ENCODE results near the gene TEDC1. TPM values are rescaled to one million over a fixed set of nuclear protein-coding genes. Genes with fewer than 3 reads are reported as not detected.
A peak's percentile ranks its signal among the peaks of the same experiment; 100 is the strongest.

The TEDC1 gene
- total RNA-seq, 1 experiment from 2014 or later = 28.5 TPM

DNA sequence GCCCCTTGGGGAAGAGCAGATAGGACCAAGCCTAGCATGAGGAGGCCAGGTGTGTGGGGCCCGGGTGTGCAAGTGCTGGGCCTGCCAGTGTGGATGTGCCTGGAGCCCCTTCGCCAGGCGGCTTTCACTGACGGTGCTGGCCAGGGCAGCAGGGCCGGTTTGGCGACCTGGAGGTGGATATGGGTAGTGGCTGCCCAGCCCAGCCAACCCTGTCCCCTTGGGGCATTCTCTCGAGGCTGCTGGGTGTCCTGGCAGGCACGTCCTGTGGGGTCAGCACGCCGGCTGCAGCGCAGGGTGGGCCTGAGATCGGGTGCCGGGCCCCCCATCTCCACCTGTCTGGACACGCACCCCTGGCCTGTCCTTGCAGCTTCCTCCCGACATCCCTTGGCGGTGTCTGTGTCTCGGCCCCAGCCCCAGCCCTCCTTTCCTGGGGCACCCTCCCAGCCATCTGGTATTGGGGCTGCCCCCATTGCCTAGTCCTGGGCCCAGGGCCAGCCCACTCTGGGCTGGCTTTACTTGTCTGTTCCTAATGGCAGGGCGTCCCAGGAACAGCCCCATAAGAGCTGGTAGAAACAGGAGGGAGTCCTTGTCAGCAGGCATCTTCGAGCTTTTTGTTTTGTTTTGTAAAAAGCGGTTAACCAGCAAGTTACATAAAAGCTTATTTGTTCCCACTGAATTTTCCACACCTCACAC, 23.7 kb upstream of the TEDC1 start:
- DNase-seq = no peak

DNA sequence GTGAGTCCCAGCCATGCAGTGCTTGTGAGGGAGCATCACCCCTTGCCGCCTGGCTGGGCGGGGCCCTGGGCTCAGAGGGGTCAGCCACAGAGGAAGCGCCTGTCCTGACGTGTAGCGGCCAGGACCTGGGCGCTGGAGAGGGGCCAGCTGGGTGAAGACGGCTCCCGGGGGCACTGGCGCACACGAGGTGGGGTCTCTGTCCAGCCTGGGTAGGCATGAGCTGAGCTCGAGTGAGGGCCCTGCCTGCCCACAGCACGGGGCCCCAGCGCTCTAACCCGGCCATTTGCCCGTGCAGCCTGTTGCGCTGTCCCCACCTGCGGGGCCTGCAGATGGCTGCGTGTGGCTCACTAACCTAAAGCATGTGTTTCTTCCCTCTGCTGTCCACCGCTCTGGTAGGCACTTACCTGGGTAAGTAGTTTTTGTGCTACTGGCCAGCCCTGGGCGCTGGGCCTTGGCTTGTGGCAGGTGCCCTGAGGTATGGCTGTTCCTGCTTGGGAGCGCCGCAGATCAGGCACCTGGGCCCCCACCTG, 23.0 kb upstream of the TEDC1 start:
- Histone ChIP-seq H3K4me3 (ENCODE audit: insufficient read depth, low read depth, low read length) (no peak overlapping the region), H3K36me3 (replicated peaks; ENCODE audit: control insufficient read depth, insufficient read depth, low read length) (peaks cover 6% of the 10 kb centered on the region)

More for the DNA sequence above, 23.7 kb upstream of the TEDC1 start:
- no peaks in the 10 kb centered on the region for H3K27me3 ChIP-seq (ENCODE audit: control insufficient read depth, insufficient read depth, low read length)
- peaks cover 6% of the 10 kb centered on the region for H3K36me3 ChIP-seq (replicated peaks; ENCODE audit: control insufficient read depth, insufficient read depth, low read length)
- no peak overlapping the region for H3K4me3 ChIP-seq (ENCODE audit: insufficient read depth, low read depth, low read length)

DNA sequence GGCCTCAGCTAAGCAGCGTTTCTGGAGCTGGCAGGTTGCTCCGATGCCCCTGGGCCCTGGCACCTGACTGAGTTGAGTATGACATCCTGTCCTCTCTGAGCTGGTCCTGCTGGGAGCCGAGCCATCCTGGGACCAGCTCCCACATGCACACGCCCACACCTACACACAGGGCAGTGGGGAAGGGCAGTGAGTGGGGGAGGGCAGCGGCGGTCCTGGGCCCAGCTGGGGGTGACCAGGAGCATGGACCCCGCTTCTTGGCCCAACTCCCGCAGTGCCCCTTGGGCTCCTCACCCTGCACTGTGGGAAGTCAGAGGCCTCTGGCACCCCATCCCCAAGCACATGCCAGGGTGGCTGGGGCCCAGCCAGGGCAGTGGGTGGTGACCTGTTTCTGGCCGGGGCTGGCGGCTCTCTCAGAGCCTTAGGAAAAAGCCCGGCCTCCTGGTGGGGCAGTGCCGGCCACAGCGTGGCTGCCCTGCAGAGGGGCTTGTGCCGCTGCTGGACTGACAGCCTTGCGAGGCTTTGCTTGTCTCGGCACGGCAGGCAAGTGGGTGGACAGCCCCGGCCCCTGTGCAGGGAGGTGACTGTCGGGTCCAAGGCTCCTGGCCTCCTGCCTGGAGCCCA, 22.3 kb upstream of the TEDC1 start:
- H3K36me3 ChIP-seq (replicated peaks; ENCODE audit: control insufficient read depth, insufficient read depth, low read length) = peaks cover 1% of the 10 kb centered on the region
- no peaks in the 10 kb centered on the region for H3K27me3 ChIP-seq (ENCODE audit: control insufficient read depth, insufficient read depth, low read length)
- no peak overlapping the region for H3K4me3 ChIP-seq (ENCODE audit: insufficient read depth, low read depth, low read length)
- no peak for DNase-seq

More for the DNA sequence above, 23.0 kb upstream of the TEDC1 start:
- no peak for DNase-seq
- no peaks in the 10 kb centered on the region for H3K27me3 ChIP-seq (ENCODE audit: control insufficient read depth, insufficient read depth, low read length)

DNA sequence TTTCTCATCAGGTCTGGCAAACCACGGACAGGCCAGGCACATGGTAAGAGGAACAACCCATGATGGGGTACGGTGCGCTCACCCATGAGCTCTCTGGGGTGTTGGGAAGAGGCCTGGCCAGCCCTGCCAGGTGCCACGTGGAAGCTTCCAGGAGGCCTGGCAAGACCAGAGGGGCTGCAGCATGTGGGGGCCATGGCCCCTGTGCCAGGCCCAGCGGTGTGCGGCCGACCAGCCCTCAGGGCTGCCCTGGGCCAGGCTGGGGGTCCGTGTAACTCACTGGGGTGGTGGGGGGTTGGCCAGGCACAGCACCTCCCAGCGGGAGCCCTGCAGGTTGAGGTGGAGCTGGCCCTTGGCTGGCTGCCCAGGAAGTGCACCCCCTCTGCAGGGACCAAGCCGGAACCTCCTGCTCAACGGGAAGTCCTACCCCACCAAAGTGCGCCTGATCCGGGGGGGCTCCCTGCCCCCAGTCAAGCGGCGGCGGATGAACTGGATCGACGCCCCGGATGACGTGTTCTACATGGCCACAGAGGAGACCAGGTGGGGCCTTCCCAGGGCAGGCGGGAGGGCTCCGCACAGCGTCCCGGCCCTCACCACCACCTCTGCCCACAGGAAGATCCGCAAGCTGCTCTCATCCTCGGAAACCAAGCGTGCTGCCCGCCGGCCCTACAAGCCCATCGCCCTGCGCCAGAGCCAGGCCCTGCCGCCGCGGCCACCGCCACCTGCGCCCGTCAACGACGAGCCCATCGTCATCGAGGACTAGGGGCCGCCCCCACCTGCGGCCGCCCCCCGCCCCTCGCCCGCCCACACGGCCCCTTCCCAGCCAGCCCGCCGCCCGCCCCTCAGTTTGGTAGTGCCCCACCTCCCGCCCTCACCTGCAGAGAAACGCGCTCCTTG, 21.3 kb upstream of the TEDC1 start:
- DNase-seq = no peak
- peaks cover under 1% of the 10 kb centered on the region; the same call in 1 of the 2 replicates for H3K27me3 ChIP-seq (ENCODE audit: control insufficient read depth, insufficient read depth, low read length)
- H3K4me3 ChIP-seq (ENCODE audit: insufficient read depth, low read depth, low read length) = no peak overlapping the region
- H3K36me3 ChIP-seq (replicated peaks; ENCODE audit: control insufficient read depth, insufficient read depth, low read length) = peaks cover 1% of the 10 kb centered on the region

DNA sequence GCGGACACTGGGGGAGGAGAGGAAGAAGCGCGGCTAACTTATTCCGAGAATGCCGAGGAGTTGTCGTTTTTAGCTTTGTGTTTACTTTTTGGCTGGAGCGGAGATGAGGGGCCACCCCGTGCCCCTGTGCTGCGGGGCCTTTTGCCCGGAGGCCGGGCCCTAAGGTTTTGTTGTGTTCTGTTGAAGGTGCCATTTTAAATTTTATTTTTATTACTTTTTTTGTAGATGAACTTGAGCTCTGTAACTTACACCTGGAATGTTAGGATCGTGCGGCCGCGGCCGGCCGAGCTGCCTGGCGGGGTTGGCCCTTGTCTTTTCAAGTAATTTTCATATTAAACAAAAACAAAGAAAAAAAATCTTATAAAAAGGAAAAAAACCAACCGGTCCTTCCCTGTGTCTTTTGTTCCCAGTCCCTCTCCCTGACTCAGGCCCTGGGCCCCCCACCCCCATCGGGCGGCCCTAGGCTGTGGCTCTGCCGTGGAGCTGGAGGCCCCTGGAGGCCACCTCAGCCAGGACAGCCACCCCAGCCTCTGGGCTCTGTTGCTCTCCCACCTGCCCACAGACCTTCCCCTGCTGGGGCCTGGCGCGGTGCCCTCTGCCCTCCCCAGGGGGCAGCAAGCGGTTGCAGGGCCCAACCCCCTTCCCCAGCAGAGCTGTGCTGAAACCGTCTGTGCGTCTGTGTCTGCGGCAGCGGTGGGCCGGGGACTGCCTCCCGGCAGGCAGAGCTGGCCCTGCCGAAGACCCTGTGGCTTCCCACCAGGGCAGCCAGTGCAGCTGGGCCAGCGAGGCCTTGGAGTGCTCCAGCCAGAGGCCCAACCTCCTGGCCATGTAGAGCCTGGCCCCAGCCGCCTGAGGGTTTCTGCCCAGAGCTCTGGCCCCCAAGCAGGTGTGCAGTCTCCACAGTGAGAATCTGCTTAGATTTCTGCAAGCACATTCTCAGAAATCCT, 20.4 kb upstream of the TEDC1 start:
- H3K4me3 ChIP-seq (ENCODE audit: insufficient read depth, low read depth, low read length) = no peak overlapping the region
- DNase-seq = peak; percentile 83
- peaks cover 10% of the 10 kb centered on the region for H3K27me3 ChIP-seq (ENCODE audit: control insufficient read depth, insufficient read depth, low read length)

DNA sequence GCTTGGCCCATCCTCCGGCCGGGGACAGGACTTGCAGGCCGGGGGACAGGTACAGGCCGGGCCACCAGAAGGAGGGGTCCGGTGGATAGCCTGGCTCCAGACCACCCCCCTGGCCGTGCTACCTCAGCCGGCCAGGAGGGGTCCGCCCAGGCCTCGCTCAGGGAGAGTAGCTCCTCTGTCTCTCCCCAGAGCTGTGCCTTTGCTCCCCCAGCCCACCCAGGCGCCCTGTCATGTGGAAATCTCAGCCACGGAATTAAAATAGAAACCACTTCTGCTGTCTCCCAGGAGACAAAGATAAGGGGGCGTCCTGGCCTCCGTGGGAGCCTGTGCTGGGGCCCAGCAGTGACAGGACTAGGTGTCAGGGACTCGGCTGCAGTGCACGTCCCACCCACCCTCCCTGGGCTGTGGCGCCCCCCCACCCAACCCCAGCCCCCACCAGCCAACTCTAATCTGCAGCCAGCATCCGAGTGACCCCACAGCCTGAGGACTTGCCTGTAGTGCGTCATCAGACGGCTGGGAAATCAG, 19.7 kb upstream of the TEDC1 start:
- peak; percentile 97 for DNase-seq
- H3K27me3 ChIP-seq (ENCODE audit: control insufficient read depth, insufficient read depth, low read length) = peaks cover 17% of the 10 kb centered on the region
- H3K4me3 ChIP-seq (ENCODE audit: insufficient read depth, low read depth, low read length) = no peak overlapping the region
- peaks cover 1% of the 10 kb centered on the region for H3K36me3 ChIP-seq (replicated peaks; ENCODE audit: control insufficient read depth, insufficient read depth, low read length)

More for the DNA sequence above, 20.4 kb upstream of the TEDC1 start:
- H3K36me3 ChIP-seq (replicated peaks; ENCODE audit: control insufficient read depth, insufficient read depth, low read length) = peaks cover 1% of the 10 kb centered on the region

DNA sequence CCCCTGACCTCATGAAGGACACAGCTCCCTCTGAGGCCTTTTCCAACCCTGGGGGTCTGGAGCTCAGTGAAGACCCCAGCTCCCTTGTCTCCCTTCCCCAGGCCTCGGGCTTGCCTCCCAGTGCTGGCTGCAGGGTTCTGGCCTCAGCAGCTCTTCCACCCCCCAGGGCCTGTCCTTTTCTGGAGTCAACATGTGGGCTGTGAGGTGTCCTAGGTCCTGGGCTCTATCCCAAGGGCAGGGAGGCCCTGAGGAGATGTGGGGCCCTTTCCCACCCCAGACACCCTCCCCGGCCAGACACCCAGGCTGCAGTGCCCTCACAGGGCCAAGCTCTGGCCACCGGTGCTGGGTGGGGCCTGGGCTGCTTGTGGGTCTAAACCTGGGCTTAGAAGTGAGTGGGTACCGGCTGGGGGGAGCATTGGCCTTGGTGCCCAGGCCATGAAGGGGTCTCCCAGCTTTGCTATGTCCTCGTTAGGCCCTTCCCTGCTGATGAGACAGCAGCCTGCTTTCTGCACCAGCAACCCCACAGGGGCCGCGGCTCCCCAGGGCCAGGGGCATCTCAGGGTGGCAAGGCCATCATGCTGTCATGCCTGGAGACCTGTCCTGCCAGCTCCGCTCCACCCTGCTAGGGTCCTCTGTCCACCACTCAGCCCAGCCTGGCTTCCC, 19.1 kb upstream of the TEDC1 start:
- H3K4me3 ChIP-seq (ENCODE audit: insufficient read depth, low read depth, low read length) = no peak overlapping the region
- H3K27me3 ChIP-seq (ENCODE audit: control insufficient read depth, insufficient read depth, low read length) = peaks cover 23% of the 10 kb centered on the region
- no peak for DNase-seq
- H3K36me3 ChIP-seq (replicated peaks; ENCODE audit: control insufficient read depth, insufficient read depth, low read length) = peaks cover 1% of the 10 kb centered on the region

DNA sequence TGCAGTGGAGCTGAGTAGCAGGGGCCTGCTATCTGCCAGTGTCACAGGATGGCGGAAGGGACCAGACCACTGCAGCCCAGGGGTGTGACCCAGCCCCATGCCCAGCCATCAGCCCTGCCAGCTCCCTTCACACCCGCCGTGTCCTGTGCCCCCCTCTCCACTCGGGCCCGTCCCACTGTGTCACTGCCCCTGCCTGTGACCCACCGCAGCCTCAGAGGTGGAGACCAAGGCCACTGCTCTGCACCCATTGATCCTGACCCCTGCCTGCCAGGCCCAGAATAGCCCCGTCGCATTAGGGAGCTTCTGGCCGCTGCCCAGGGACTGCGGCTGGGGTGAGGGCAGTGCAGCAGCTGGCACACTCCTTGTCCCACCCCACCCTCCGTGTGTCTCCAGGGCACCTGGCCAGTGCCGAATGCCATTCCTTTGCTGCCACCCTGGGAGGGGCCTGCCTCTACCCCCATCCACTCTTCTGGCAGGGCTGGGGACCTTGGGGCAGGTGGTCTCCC, 18.5 kb upstream of the TEDC1 start:
- peaks cover 29% of the 10 kb centered on the region for H3K27me3 ChIP-seq (ENCODE audit: control insufficient read depth, insufficient read depth, low read length)
- no peak overlapping the region for H3K4me3 ChIP-seq (ENCODE audit: insufficient read depth, low read depth, low read length)
- no peak for DNase-seq
- peaks cover 1% of the 10 kb centered on the region; the same call in 1 of the 2 replicates for H3K36me3 ChIP-seq (replicated peaks; ENCODE audit: control insufficient read depth, insufficient read depth, low read length)

DNA sequence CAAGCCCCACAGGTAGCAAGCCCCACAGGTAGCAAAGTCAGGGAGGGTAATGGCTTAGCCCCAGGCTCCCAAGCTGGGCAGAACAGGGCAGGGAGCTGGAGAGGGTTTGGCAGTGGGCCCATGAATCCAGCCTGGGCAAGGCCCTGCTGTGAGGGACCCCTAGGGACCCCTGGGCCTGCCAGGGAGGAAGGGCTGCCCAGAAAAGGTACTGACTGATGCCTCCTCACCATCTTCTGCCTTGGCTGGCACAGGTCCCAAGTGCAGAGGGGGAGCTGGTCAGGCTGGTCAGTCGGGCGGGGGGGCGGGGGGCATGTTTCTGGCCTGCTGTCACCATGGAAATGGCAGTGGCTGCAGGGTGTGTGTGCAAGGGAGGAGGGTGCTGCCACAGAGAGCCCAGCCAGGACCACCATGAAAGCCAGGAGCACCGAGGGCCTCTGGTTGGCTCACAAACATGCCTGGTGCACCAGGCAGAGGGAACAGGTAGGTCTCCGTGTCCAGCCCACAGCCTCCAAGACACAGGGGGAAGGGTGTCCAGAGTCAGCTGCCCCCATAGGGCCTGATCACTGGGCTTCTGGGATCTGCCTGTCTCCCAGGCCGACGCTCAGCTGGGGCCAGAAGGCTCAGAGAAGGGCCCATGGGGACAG, 17.9 kb upstream of the TEDC1 start:
- Histone ChIP-seq H3K4me3 (ENCODE audit: insufficient read depth, low read depth, low read length) (no peak overlapping the region), H3K36me3 (replicated peaks; ENCODE audit: control insufficient read depth, insufficient read depth, low read length) (peaks cover under 1% of the 10 kb centered on the region; the same call in 1 of the 2 replicates), H3K27me3 (ENCODE audit: control insufficient read depth, insufficient read depth, low read length) (peaks cover 35% of the 10 kb centered on the region)
- DNase-seq = no peak

DNA sequence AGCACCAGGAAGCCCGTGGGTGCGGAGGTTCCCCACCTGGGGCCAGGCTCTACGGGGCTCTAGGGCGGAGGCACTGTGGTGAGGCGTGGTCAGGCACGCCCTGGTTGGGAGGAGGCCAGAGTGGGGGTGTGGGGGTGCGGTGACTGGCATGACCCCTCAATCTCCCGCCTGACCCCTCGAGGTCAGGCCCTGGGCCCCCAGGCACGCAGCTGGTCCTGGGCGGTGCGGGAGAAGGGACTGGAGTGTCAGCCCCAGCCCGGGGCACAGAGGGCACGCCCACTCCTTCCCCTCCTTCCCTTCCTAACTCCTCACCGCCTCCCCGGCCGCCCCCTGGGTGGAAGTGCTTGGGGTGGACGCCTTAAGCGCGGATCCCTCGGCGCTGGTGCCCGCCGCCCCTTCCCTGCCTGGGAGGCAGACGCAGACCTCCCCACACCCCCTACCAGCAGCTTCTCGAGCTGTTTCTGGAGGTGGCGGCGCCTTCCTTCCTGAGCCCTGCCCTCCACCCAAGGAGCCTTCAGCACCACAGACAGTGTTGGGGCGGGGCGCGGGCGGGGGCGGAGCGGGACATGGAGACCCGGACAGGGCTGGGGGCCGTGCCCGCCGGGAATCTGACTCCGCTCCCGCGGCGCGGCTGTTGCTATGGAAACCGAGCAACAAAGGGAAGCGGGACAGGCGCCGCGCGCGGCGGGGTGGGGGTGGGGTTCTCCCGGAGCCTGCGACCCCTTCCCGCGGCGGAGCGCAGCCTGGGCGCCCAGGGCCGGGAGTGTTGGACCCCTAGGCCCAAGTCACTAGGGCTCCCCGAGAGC, 17.2 kb upstream of the TEDC1 start:
- Histone ChIP-seq H3K27me3 (ENCODE audit: control insufficient read depth, insufficient read depth, low read length) (peaks cover 41% of the 10 kb centered on the region), H3K4me3 (ENCODE audit: insufficient read depth, low read depth, low read length) (peak overlapping the region; percentile 49), H3K36me3 (replicated peaks; ENCODE audit: control insufficient read depth, insufficient read depth, low read length) (no peaks in the 10 kb centered on the region)
- DNase-seq = peak; percentile 100

DNA sequence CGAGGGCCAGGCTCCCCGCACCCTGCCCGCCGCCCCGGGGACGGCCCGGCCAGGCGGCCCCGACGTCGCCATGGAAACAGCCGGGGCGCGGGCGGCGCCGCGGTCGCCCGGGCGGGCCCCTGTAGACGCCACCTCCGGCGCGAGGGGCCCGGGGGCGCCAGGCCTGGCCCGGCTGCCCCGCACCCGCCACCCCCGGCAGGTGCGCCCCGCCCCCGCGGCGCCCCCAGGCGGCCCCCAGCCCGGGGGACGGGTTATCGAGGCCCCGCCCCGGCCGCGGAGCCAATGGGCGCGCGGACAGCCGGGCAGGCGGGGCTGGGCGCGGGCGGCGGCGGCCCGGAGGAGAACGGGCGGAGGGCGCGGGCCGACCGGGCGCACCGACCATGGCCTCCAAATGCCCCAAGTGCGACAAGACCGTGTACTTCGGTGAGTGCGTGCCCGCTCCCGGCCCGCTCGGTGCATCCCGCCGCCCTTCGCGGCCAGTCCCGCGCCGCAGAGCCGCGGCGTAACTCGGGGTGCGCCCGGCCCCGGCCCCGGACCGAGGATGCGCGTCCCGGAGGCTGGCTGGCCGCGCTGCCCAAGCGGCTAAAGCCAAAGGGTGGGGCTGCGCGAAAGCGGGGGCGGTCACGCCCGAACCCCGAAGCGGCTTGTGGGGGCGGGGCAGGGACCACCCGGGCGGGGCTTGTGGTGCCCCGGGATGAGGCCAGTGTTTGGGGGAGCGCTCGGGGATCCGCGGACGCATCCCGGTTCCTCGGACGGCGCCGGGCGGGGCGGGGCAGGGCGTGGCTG, 16.4 kb upstream of the TEDC1 start, which contains the start of gene CRIP2:
Gene CRIP2 (plus strand): TSS at position 339 of the 786 bp plus-strand sequence. CDS start 42 bp downstream, at position 381.
- DNase-seq = peak; percentile 99
- H3K4me3 ChIP-seq (ENCODE audit: insufficient read depth, low read depth, low read length) = peak within 1 kb of the TSS; percentile 49
- H3K36me3 ChIP-seq (replicated peaks; ENCODE audit: control insufficient read depth, insufficient read depth, low read length) = no peaks in the 10 kb centered on the region
- H3K27me3 ChIP-seq (ENCODE audit: control insufficient read depth, insufficient read depth, low read length) = peaks cover 49% of the 10 kb centered on the region

Measured in H7 (cell line).